Keratinocyte (primary cell): ENCODE measurements around the gene OR6K2. TPM values are rescaled to one million over a fixed set of nuclear protein-coding genes. Genes with fewer than 3 reads are reported as not detected.

ENCODE experiments used
- DNase-seq: peaks from one replicate; pipeline ENCODE4 v3.0.0-alpha.2; 2011; ENCODE audit warnings: low read depth, missing footprints, low spot score
- FAIRE-seq: peaks from 2 replicates; lab custom pipeline; 2011; peaks lifted over from hg19 to GRCh38; lab: Jason Lieb, UNC
- H2AFZ ChIP-seq: 2 replicates; pipeline ENCODE4 v1.6.0; 2012; ENCODE audit warnings: low read length, control low read depth, inconsistent platforms; ENCODE audit not compliant: control insufficient read depth
- H3K27ac ChIP-seq: 2 replicates; pipeline ENCODE4 v1.5.1; 2011; ENCODE audit warnings: low read length; ENCODE audit not compliant: control insufficient read depth, insufficient read depth
- H3K27me3 ChIP-seq: 3 replicates; pipeline ENCODE4 v1.6.0; 2011; ENCODE audit warnings: low read length; ENCODE audit not compliant: control insufficient read depth, insufficient read depth; ENCODE audit errors: extremely low read depth
- H3K36me3 ChIP-seq, 2 experiments: 2 replicates in 1 of 2; 3 replicates in 1 of 2; pipeline ENCODE4 v1.5.1; 2011; ENCODE audit warnings: low read length in 2 of 2, mild to moderate bottlenecking in 1 of 2; ENCODE audit not compliant: control insufficient read depth in 2 of 2, insufficient read depth in 2 of 2; ENCODE audit errors: extremely low read depth in 1 of 2
- H3K4me1 ChIP-seq: 3 replicates; pipeline ENCODE4 v1.5.1; 2011; ENCODE audit warnings: low read length; ENCODE audit not compliant: control insufficient read depth, insufficient read depth; ENCODE audit errors: extremely low read depth
- H3K4me2 ChIP-seq: 3 replicates; pipeline ENCODE4 v1.6.0; 2011; ENCODE audit warnings: low read depth, low read length; ENCODE audit not compliant: control insufficient read depth, insufficient read depth; ENCODE audit errors: extremely low read depth
- H3K4me3 ChIP-seq, 3 experiments: fragments of 200-600 bp in 1 of 3; sonication (generic) in 1 of 3; 2 replicates in 2 of 3; 3 replicates in 1 of 3; pipeline ENCODE4 v1.5.1; 2011 to 2016; ENCODE audit warnings: low read length in 3 of 3, mild to moderate bottlenecking in 3 of 3, control low read depth in 2 of 3, inconsistent platforms in 1 of 3, low read depth in 1 of 3, mixed read lengths in 1 of 3, mixed run types in 1 of 3, moderate library complexity in 1 of 3; ENCODE audit not compliant: control insufficient read depth in 2 of 3, insufficient read depth in 2 of 3; ENCODE audit errors: extremely low read depth in 1 of 3
- H3K79me2 ChIP-seq: 2 replicates; pipeline ENCODE4 v1.6.0; 2012; ENCODE audit warnings: low read length; ENCODE audit not compliant: control insufficient read depth, insufficient read depth
- H3K9ac ChIP-seq: 3 replicates; pipeline ENCODE4 v1.6.0; 2011; ENCODE audit warnings: low read length; ENCODE audit not compliant: control insufficient read depth, insufficient read depth; ENCODE audit errors: extremely low read depth
- H3K9me1 ChIP-seq: 3 replicates; pipeline ENCODE4 v1.6.0; 2011; ENCODE audit warnings: low read length; ENCODE audit not compliant: control insufficient read depth, insufficient read depth; ENCODE audit errors: extremely low read depth
- H3K9me3 ChIP-seq: 2 replicates; pipeline ENCODE4 v1.5.1; 2012; ENCODE audit warnings: low read depth, low read length; ENCODE audit not compliant: control insufficient read depth
- H4K20me1 ChIP-seq: 3 replicates; pipeline ENCODE4 v1.6.0; 2011; ENCODE audit warnings: low read length; ENCODE audit not compliant: control insufficient read depth, insufficient read depth; ENCODE audit errors: extremely low read depth
- EZH2 ChIP-seq: IDR thresholded peaks from one replicate; pipeline ENCODE4 v1.6.1; 2012; ENCODE audit warnings: inconsistent platforms, mild to moderate bottlenecking, low read length, moderate library complexity
- dilution Hi-C: fragments of 300-500 bp; cut with MboI; formaldehyde crosslinking; loops from one replicate; pipeline ENCODE4 v1.7.0; 2020; ENCODE audit warnings: low sequenced_read_pairs; ENCODE audit not compliant: extremely low pct_ligation_motif_present
- polyA plus RNA-seq, 5 experiments: library from polyadenylated mRNA; depleted of rRNA in 3 of 5; stranded (reverse) in 3 of 5; stranded (forward) in 1 of 5; unstranded in 1 of 5; fragments of >200 nt; gene quantifications; 1 replicate in 1 of 5; 2 replicates in 3 of 5; 3 replicates in 1 of 5; pipeline versions ENCODE4 v1.2.1 to v1.2.3, GENCODE V29; 2011 to 2012; ENCODE audit warnings: missing spikeins in 2 of 5, low read depth in 1 of 5, low replicate concordance in 1 of 5
- TF ChIP-seq, protein P1 (sequence below), 3 experiments: IDR thresholded peaks in 1 of 3; conservative IDR thresholded peaks in 1 of 3; optimal IDR thresholded peaks in 1 of 3; 2 replicates in 2 of 3; 3 replicates in 1 of 3; pipeline versions ENCODE3 to v1.5.1; 2011; ENCODE audit warnings: low read length in 3 of 3, mild to moderate bottlenecking in 3 of 3, moderate library complexity in 2 of 3, control low read depth in 1 of 3, inconsistent platforms in 1 of 3; ENCODE audit not compliant: insufficient read depth in 2 of 3; ENCODE audit errors: extremely low read depth in 1 of 3

OR6K2 gene
- polyA plus RNA-seq, 1 donor (not counting 4 experiments of a cell fraction or from before 2014, with no cell fraction given) = not detected

DNA sequence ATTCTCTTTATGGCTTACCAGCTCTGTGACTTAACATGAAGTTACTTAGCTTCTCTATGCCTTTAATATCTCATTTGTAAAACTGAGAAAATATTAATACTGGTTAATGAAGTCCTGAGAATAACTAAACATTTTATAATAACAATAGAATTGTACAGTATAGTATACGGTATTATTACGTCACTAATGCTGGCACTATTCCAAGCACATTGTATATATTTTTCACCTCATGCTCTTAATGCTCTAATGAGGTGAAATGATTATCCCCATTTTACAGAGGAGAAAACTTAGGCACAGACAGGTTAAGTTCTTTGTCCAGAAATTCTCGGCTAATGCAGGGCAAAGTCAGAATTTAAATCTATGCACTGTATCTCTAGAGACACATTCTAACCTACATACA lies 19.2 kb upstream of the OR6K2 start:
- Histone ChIP-seq H3K36me3 (no peaks in the 10 kb centered on the region), H3K9ac (no peak overlapping the region), H3K27me3 (no peaks in the 10 kb centered on the region), H3K4me1 (no peaks in the 10 kb centered on the region), H3K79me2 (no peaks in the 10 kb centered on the region), H3K27ac (no peak overlapping the region), H3K4me2 (no peak overlapping the region), H3K4me3 (no peak overlapping the region), H3K9me1 (no peaks in the 10 kb centered on the region), H2AFZ (no peak overlapping the region), H4K20me1 (no peaks in the 10 kb centered on the region), H3K9me3 (no peaks in the 10 kb centered on the region)
- FAIRE-seq (no peak), DNase-seq (no peak)
- TF ChIP-seq EZH2 = no peak
- TF ChIP-seq, protein P1, sequence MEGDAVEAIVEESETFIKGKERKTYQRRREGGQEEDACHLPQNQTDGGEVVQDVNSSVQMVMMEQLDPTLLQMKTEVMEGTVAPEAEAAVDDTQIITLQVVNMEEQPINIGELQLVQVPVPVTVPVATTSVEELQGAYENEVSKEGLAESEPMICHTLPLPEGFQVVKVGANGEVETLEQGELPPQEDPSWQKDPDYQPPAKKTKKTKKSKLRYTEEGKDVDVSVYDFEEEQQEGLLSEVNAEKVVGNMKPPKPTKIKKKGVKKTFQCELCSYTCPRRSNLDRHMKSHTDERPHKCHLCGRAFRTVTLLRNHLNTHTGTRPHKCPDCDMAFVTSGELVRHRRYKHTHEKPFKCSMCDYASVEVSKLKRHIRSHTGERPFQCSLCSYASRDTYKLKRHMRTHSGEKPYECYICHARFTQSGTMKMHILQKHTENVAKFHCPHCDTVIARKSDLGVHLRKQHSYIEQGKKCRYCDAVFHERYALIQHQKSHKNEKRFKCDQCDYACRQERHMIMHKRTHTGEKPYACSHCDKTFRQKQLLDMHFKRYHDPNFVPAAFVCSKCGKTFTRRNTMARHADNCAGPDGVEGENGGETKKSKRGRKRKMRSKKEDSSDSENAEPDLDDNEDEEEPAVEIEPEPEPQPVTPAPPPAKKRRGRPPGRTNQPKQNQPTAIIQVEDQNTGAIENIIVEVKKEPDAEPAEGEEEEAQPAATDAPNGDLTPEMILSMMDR (optimal IDR thresholded peaks at IDR 0.05 in 1 of 3, IDR thresholded peaks at IDR 0.05 in 1 of 3, conservative IDR thresholded peaks at IDR 0.05 in 1 of 3; ENCODE audit: extremely low read depth in 1 of 3, insufficient read depth in 2 of 3, low read length in 3 of 3) = no peak
- dilution Hi-C loops = no loop called here

DNA sequence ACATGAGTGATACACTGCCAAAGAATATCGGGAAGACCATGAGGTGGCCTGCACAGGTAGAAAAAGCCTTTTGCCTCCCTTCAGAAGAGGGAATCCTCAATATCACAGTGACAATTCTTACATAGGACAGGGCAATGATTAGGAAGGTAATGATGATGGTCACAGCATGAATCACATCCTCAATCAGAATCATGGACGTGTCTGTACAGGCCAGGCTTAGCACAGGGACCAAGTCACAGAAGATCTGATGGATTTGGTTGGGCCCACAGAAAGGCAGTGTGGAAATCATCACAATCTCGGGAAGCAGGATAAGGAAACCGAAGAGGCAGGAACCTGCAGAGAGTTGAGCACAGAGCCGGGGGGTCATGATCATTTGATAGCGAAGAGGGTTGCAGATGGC lies 16.9 kb upstream of the OR6K2 start:
- Histone ChIP-seq H3K27me3 (no peaks in the 10 kb centered on the region), H3K9me1 (no peaks in the 10 kb centered on the region), H3K9me3 (no peaks in the 10 kb centered on the region), H3K27ac (no peak overlapping the region), H3K4me1 (no peaks in the 10 kb centered on the region), H3K79me2 (no peaks in the 10 kb centered on the region), H3K36me3 (no peaks in the 10 kb centered on the region), H3K4me3 (no peak overlapping the region), H2AFZ (no peak overlapping the region), H4K20me1 (no peaks in the 10 kb centered on the region), H3K4me2 (no peak overlapping the region), H3K9ac (no peak overlapping the region)
- FAIRE-seq (no peak), DNase-seq (no peak)
- dilution Hi-C loops = no loop called here
- TF ChIP-seq, protein P1 (optimal IDR thresholded peaks at IDR 0.05 in 1 of 3, IDR thresholded peaks at IDR 0.05 in 1 of 3, conservative IDR thresholded peaks at IDR 0.05 in 1 of 3; ENCODE audit: extremely low read depth in 1 of 3, insufficient read depth in 2 of 3, low read length in 3 of 3) = no peak
- no peak for TF ChIP-seq EZH2
